Rectal smooth muscle tissue (tissue), 1 donor: ENCODE results near the gene TAOK3.
"Not testable (repeated sequence)": the region's sequence is repeated elsewhere in the genome, so short reads cannot be mapped to it uniquely, and the experiment has no call there.

Experiments used
- H3K27ac ChIP-seq: one replicate; pipeline ENCODE4 v1.7.0; 2013; ENCODE audit warnings: low read depth, low read length, inconsistent platforms
- H3K27me3 ChIP-seq: one replicate; pipeline ENCODE4 v1.7.0; 2013; ENCODE audit warnings: low read length; ENCODE audit not compliant: control insufficient read depth, insufficient read depth
- H3K36me3 ChIP-seq: one replicate; pipeline ENCODE4 v1.7.0; 2013; ENCODE audit warnings: low read length; ENCODE audit not compliant: control insufficient read depth, insufficient read depth
- H3K4me1 ChIP-seq: one replicate; pipeline ENCODE4 v1.7.0; 2013; ENCODE audit warnings: low read length; ENCODE audit not compliant: control insufficient read depth, insufficient read depth
- H3K4me3 ChIP-seq: one replicate; pipeline ENCODE4 v1.7.0; 2013; ENCODE audit warnings: low read length
- H3K9ac ChIP-seq: one replicate; pipeline ENCODE4 v1.7.0; 2013; ENCODE audit warnings: low read length

Gene TAOK3

GRCh38 chr12:118259079-118259478 is 113.6 kb downstream of the TAOK3 start:
- H3K27me3 ChIP-seq: no peaks in the 10 kb centered on the region
- no peak overlapping the region for H3K9ac ChIP-seq
- no peaks in the 10 kb centered on the region for H3K36me3 ChIP-seq
- no peaks in the 10 kb centered on the region for H3K4me1 ChIP-seq
- H3K27ac ChIP-seq: no peak overlapping the region
- H3K4me3 ChIP-seq: no peak overlapping the region

DNA sequence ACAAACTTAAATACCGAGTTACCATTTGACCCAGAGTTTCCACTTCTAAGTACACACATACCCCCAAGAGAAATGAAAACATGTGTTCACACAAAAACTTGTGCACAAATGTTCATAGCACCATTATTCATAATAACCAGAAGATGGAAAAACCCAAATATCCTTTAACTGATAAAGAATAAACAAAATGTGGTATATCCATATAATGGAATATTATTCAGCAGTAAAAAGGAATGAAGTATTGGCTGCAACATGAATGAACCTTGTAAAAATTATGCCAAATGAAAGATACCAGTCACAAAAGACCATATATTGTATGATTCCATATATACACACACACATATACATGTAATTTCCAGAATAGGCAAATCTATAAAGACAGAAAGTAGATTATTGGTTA is 116.4 kb downstream of the TAOK3 start:
- Histone ChIP-seq H3K9ac (no peak overlapping the region), H3K4me1 (no peaks in the 10 kb centered on the region)

DNA sequence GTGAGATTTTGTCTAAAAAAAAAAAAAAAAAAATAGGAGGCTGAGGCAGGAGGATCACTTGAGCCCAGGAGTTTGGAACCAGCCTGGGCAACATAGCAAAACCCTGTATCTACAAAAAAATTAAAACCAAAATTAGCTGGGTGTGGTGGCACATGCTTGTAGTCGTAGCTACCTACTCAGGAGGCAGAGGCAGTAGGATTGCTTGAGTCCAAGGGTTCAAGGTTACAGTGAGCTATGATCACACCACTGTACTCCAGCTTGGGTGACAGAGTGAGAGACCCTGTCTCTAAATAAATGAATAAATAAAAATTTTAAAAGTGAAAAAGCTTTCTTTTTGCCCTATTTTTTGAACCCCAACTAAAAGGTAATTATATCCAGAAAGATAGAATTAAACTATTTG is 123.2 kb downstream of the TAOK3 start:
- Histone ChIP-seq H3K36me3 (no peaks in the 10 kb centered on the region), H3K27me3 (no peaks in the 10 kb centered on the region), H3K4me3 (no peak overlapping the region), H3K9ac (no peak overlapping the region), H3K27ac (no peak overlapping the region), H3K4me1 (no peaks in the 10 kb centered on the region)

More for the DNA sequence above, 116.4 kb downstream of the TAOK3 start:
- no peaks in the 10 kb centered on the region for H3K27me3 ChIP-seq
- H3K36me3 ChIP-seq: no peaks in the 10 kb centered on the region
- H3K4me3 ChIP-seq: no peak overlapping the region
- no peak overlapping the region for H3K27ac ChIP-seq

- not testable (repeated sequence) for H3K9ac ChIP-seq, H3K27me3 ChIP-seq, H3K27ac ChIP-seq, H3K4me1 ChIP-seq, H3K36me3 ChIP-seq, H3K4me3 ChIP-seq
These were observed 126.8 kb downstream of the TAOK3 start for GRCh38 chr12:118245886-118246285.

- no peak overlapping the region for H3K27ac ChIP-seq
- H3K4me1 ChIP-seq: no peaks in the 10 kb centered on the region
- H3K27me3 ChIP-seq: no peaks in the 10 kb centered on the region
- H3K4me3 ChIP-seq: no peak overlapping the region
- H3K36me3 ChIP-seq: peaks cover 3% of the 10 kb centered on the region
- H3K9ac ChIP-seq: no peak overlapping the region
These were observed 133.8 kb downstream of the TAOK3 start for GRCh38 chr12:118238888-118239287.

DNA sequence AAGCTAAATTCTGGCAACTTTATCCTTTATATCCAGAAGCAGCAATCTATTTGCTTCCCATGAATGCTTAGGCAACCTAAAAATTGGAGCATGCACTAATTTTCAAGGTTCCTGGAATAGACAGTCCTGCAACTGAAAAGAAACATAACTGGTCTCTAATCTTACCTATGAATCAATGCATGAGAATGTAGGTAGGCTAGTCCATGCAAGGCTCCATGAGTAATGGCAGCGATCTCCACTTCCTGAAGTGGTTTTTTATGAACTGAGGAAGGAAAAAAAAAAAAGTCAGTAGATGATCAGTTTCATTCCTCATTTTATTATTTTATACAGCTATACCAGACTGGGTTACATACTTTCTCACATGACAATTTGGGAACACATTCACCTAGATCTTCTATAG is 134.8 kb downstream of the TAOK3 start:
- Histone ChIP-seq H3K4me1 (no peaks in the 10 kb centered on the region), H3K36me3 (peaks cover 3% of the 10 kb centered on the region), H3K9ac (no peak overlapping the region), H3K27ac (no peak overlapping the region), H3K4me3 (no peak overlapping the region), H3K27me3 (no peaks in the 10 kb centered on the region)

DNA sequence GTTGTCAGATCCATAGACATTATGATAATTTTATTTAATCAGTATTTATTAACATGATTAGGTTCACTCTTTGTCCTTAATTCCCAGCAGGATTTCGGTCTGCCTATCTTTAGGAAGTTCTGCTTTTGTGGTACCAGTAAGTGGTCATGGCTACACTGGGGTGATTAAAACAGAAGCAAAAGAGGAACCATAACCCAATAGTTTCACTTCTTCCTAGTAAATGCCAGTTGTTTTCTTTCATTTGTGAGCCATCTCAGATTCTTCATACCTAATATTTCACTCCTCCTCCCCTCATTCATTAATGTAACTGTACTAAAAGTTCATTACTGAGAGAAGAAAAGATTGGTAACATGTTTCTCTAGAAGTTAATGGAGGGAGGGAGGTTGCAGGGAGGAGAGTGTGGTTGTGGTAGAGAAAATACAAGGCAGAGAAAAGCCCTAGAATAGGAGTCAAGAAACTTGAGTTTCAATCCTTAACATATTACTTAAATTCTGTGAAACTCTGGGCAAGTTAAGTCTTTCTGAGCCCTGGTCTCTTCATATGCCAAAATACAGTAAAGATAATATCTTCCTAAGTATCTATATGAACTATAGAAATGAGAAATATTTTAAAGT is 135.5 kb downstream of the TAOK3 start:
- H3K27me3 ChIP-seq: no peaks in the 10 kb centered on the region
- no peaks in the 10 kb centered on the region for H3K4me1 ChIP-seq
- H3K27ac ChIP-seq: no peak overlapping the region
- H3K36me3 ChIP-seq: peaks cover 3% of the 10 kb centered on the region
- H3K9ac ChIP-seq: no peak overlapping the region
- H3K4me3 ChIP-seq: no peak overlapping the region

DNA sequence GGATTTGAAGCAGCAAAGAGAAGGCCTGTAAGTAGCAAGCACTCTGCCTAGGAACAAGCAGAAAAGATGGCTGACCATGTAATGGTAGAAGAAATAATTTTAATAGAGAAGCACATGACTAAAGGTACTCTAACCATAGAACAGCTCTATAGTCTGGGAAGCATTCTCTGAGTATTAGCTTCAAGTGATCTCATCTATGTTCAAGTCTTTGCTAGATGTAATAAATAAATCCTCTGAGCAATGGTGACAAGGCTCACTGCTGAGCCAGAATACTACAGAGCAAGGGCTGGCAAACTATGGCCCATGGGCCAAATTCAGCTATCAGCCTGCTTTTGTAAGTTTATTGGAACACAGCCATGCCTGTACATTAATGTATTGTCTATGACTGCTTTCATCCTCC is 152.0 kb downstream of the TAOK3 start:
- Histone ChIP-seq H3K9ac (no peak overlapping the region), H3K27me3 (no peaks in the 10 kb centered on the region), H3K4me3 (no peak overlapping the region), H3K27ac (no peak overlapping the region), H3K36me3 (no peaks in the 10 kb centered on the region), H3K4me1 (no peaks in the 10 kb centered on the region)

GRCh38 chr12:118219772-118220171 is 152.9 kb downstream of the TAOK3 start:
- H3K36me3 ChIP-seq: no peaks in the 10 kb centered on the region
- H3K27ac ChIP-seq: no peak overlapping the region
- H3K4me1 ChIP-seq: no peaks in the 10 kb centered on the region
- H3K9ac ChIP-seq: no peak overlapping the region
- H3K27me3 ChIP-seq: no peaks in the 10 kb centered on the region
- no peak overlapping the region for H3K4me3 ChIP-seq

DNA sequence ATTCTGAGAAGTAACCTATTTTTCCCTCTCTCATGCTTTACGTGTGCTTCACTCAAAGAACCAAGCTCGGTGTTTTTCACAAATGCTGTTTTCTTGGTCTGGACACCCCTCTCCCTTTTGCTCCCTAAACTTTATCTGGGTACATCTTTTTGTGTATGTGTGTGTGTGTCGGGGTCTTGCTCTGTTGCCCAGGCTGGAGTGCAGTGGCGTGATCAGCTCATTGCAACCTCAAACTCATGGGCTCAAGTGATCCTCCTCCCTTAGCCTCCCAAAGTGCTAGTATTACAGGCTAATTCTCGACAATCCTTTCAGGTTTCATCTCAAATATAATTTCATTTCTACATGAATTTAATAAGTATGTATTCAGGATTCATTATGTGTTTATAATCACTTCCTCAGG is 153.6 kb downstream of the TAOK3 start:
- Histone ChIP-seq H3K4me1 (no peaks in the 10 kb centered on the region), H3K27ac (no peak overlapping the region), H3K9ac (no peak overlapping the region), H3K36me3 (no peaks in the 10 kb centered on the region), H3K27me3 (no peaks in the 10 kb centered on the region), H3K4me3 (no peak overlapping the region)

- H3K27me3 ChIP-seq: no peaks in the 10 kb centered on the region
- H3K9ac ChIP-seq: no peak overlapping the region
- H3K4me1 ChIP-seq: no peaks in the 10 kb centered on the region
- no peak overlapping the region for H3K27ac ChIP-seq
- no peaks in the 10 kb centered on the region for H3K36me3 ChIP-seq
- H3K4me3 ChIP-seq: no peak overlapping the region
These were observed 159.3 kb downstream of the TAOK3 start for GRCh38 chr12:118213452-118213851.

DNA sequence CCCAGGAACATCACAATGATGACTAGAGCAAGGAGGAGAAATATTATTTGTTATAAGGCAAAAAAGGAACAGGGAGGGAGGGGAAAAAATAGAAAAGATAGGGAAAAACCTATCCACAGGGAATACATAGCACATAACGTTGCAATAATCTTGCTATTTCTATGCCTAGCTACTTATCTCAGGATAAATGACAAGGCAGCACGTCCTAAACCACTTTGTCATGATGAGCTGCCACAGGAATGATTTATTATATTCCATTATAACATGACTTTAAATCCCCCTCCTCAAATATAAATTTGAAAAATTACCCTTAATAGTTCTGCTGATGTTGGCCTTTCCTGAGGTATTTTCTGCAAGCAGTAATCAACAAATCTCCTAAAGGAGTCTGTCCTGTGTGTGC is 160.1 kb downstream of the TAOK3 start:
- no peaks in the 10 kb centered on the region for H3K4me1 ChIP-seq
- no peak overlapping the region for H3K4me3 ChIP-seq
- H3K27ac ChIP-seq: no peak overlapping the region
- H3K36me3 ChIP-seq: no peaks in the 10 kb centered on the region
- no peak overlapping the region for H3K9ac ChIP-seq
- H3K27me3 ChIP-seq: no peaks in the 10 kb centered on the region

DNA sequence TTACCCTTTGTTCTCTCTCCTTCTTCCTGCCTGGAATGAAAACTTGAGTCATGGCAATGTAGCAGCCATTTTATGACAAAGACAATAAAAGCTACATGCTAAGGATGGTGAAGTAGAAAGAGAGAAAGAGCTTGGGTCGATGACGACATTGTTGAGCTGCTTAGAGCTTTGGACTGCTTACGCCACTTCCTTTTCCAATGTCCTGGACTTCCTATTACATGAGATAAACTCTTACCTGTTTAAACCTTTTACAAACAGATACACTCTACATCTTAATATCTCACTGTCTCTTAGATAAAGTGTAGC is 166.6 kb downstream of the TAOK3 start:
- Histone ChIP-seq H3K4me1 (no peaks in the 10 kb centered on the region), H3K27me3 (no peaks in the 10 kb centered on the region), H3K9ac (no peak overlapping the region), H3K4me3 (no peak overlapping the region), H3K27ac (no peak overlapping the region), H3K36me3 (no peaks in the 10 kb centered on the region)
